Kidney (tissue), 22 donors: Measurements from ENCODE around the gene PTTG1. TPM values are rescaled to one million over a fixed set of nuclear protein-coding genes. Genes with fewer than 3 reads are reported as not detected.

Experiments
- DNase-seq, 5 donors: peaks; one replicate each; pipeline ENCODE4 v3.0.0-alpha.2; 2013 to 2020
- FAIRE-seq: peaks from 2 replicates; lab custom pipeline; 2012; peaks lifted over from hg19 to GRCh38; lab: Jason Lieb, UNC
- H3K27ac ChIP-seq, 2 donors: one replicate each; pipeline ENCODE4 v1.7.0; 2013; ENCODE audit warnings: low read depth in 2 of 2, low read length in 2 of 2, inconsistent platforms in 1 of 2
- H3K27me3 ChIP-seq: one replicate; pipeline ENCODE4 v1.7.1; 2013; ENCODE audit warnings: low read length, inconsistent platforms; ENCODE audit not compliant: control insufficient read depth, insufficient read depth
- H3K36me3 ChIP-seq, 3 donors: one replicate each; pipeline versions ENCODE4 v1.7.0 to v1.7.1; 2013; ENCODE audit warnings: low read length in 3 of 3, control low read depth in 1 of 3, inconsistent platforms in 1 of 3; ENCODE audit not compliant: insufficient read depth in 3 of 3, control insufficient read depth in 2 of 3
- H3K4me1 ChIP-seq, 3 donors: one replicate each; pipeline versions ENCODE4 v1.7.0 to v1.7.1; 2013; ENCODE audit warnings: low read length in 3 of 3, inconsistent platforms in 1 of 3, low read depth in 1 of 3; ENCODE audit not compliant: control insufficient read depth in 2 of 3, insufficient read depth in 2 of 3
- H3K4me3 ChIP-seq, 3 donors: one replicate each; pipeline versions ENCODE4 v1.7.0 to v1.8.1; 2013; ENCODE audit warnings: low read length in 3 of 3, control low read depth in 1 of 3, inconsistent platforms in 1 of 3
- H3K9ac ChIP-seq, 3 donors: one replicate each; pipeline versions ENCODE4 v1.7.0 to v1.7.1; 2013; ENCODE audit warnings: low read length in 3 of 3, control low read depth in 1 of 3, inconsistent platforms in 1 of 3
- H3K9me3 ChIP-seq, 3 donors: one replicate each; pipeline versions ENCODE4 v1.7.0 to v1.7.1; 2013; ENCODE audit warnings: low read length in 3 of 3, control low read depth in 1 of 3, inconsistent platforms in 1 of 3; ENCODE audit not compliant: control insufficient read depth in 2 of 3, insufficient read depth in 1 of 3
- CTCF ChIP-seq: IDR thresholded peaks from 3 replicates; pipeline ENCODE4 v1.5.1; 2012; ENCODE audit warnings: mild to moderate bottlenecking, moderate library complexity, borderline replicate concordance; ENCODE audit not compliant: insufficient read depth; ENCODE audit errors: extremely low read depth
- intact Hi-C: fragments of 100-400 bp; cut with DNase I; formaldehyde crosslinking; loops from one replicate; pipeline ENCODE4 v1.11.1; 2022
- long read RNA-seq, 10 donors: library from polyadenylated mRNA in 1 of 10; unstranded in 1 of 10; transcript quantifications; one replicate each; pipeline ENCODE4 v2.0.0 and lab custom pipeline, GENCODE V29; 2021 to 2026
- polyA plus RNA-seq: library from polyadenylated mRNA; stranded (reverse); fragments of 350-450 nt; fragmentation: Illumina TruSeq; extraction: RNeasy Lipid Tissue Mini Kit (QIAGEN cat#74804); gene quantifications from one replicate; pipeline ENCODE4 v1.2.3, GENCODE V29; 2014; ENCODE audit warnings: low read depth, low replicate concordance; ENCODE audit not compliant: insufficient read depth
- total RNA-seq: library from RNA; stranded (reverse); fragmentation: NEBNext Ultra II Directional; extraction: Animal tissue kit (Norgen Biotek cat#: 25700); gene quantifications from one replicate; pipeline ENCODE4 v1.2.1, GENCODE V29; 2021
- donor health status: control.
- donor health status: control.
- donor health status: control.
- donor health status: control.
- donor health status: control.
- donor health status: DM: yes; HTN: yes; CAD: no.
- donor health status: Normal renal cell carcinoma (clear cell type).

The PTTG1 gene
- total RNA-seq (2.5 TPM), polyA plus RNA-seq (4.4 TPM)
- long read RNA-seq, donor 1, transcript PTTG1-205 (6 exons, 895 nt): minor isoform, 8 of 86 reads
- long read RNA-seq, donor 1, transcript PTTG1-201 (6 exons, 753 nt): major isoform, 26 of 86 reads
- long read RNA-seq, donor 1, transcript PTTG1-202 (5 exons, 1,070 nt): minor isoform, 13 of 86 reads
- long read RNA-seq, donor 1, partial matches to known transcripts: 35 of 86 reads
- long read RNA-seq, donor 1, other reads (novel, unspliced or antisense): 0 of 86 reads
- long read RNA-seq, donor 2, transcript PTTG1-201 (6 exons, 753 nt): major isoform, 34 of 114 reads
- long read RNA-seq, donor 2, transcript PTTG1-202 (5 exons, 1,070 nt): minor isoform, 22 of 114 reads
- long read RNA-seq, donor 2, partial matches to known transcripts: 53 of 114 reads
- long read RNA-seq, donor 2, other reads (novel, unspliced or antisense): 0 of 114 reads
- long read RNA-seq, donor 3, transcript PTTG1-202 (5 exons, 1,070 nt): minor isoform, 8 of 83 reads
- long read RNA-seq, donor 3, transcript PTTG1-201 (6 exons, 753 nt): major isoform, 33 of 83 reads
- long read RNA-seq, donor 3, partial matches to known transcripts: 39 of 83 reads
- long read RNA-seq, donor 3, other reads (novel, unspliced or antisense): 0 of 83 reads
- long read RNA-seq, donor 4, transcript PTTG1-202 (5 exons, 1,070 nt): minor isoform, 11 of 92 reads
- long read RNA-seq, donor 4, transcript PTTG1-201 (6 exons, 753 nt): major isoform, 36 of 92 reads
- long read RNA-seq, donor 4, partial matches to known transcripts: 43 of 92 reads
- long read RNA-seq, donor 4, other reads (novel, unspliced or antisense): 0 of 92 reads
- long read RNA-seq, donor 5, transcript PTTG1-201 (6 exons, 753 nt): major isoform, 7 of 10 reads
- long read RNA-seq, donor 5, partial matches to known transcripts: 0 of 10 reads
- long read RNA-seq, donor 5, other reads (novel, unspliced or antisense): 0 of 10 reads
- long read RNA-seq, donor 6, transcript PTTG1-205 (6 exons, 895 nt): minor isoform, 5 of 313 reads
- long read RNA-seq, donor 6, transcript PTTG1-201 (6 exons, 753 nt): major isoform, 123 of 313 reads
- long read RNA-seq, donor 6, transcript PTTG1-202 (5 exons, 1,070 nt): minor isoform, 47 of 313 reads
- long read RNA-seq, donor 6, partial matches to known transcripts: 133 of 313 reads
- long read RNA-seq, donor 6, other reads (novel, unspliced or antisense): 0 of 313 reads
- long read RNA-seq, donor 7, partial matches to known transcripts: 0 of 1 reads
- long read RNA-seq, donor 7, other reads (novel, unspliced or antisense): 0 of 1 reads
- long read RNA-seq, donor 8, transcript PTTG1-201 (6 exons, 753 nt): major isoform, 48 of 131 reads
- long read RNA-seq, donor 8, transcript PTTG1-202 (5 exons, 1,070 nt): minor isoform, 25 of 131 reads
- long read RNA-seq, donor 8, partial matches to known transcripts: 48 of 131 reads
- long read RNA-seq, donor 8, other reads (novel, unspliced or antisense): 0 of 131 reads
- long read RNA-seq, donor 9, transcript PTTG1-201 (6 exons, 753 nt): major isoform, 29 of 59 reads
- long read RNA-seq, donor 9, transcript PTTG1-202 (5 exons, 1,070 nt): minor isoform, 6 of 59 reads
- long read RNA-seq, donor 9, partial matches to known transcripts: 24 of 59 reads
- long read RNA-seq, donor 9, other reads (novel, unspliced or antisense): 0 of 59 reads
- long read RNA-seq, donor 10, transcript PTTG1-202 (5 exons, 1,070 nt): minor isoform, 13 of 77 reads
- long read RNA-seq, donor 10, transcript PTTG1-201 (6 exons, 753 nt): major isoform, 27 of 77 reads
- long read RNA-seq, donor 10, partial matches to known transcripts: 33 of 77 reads
- long read RNA-seq, donor 10, other reads (novel, unspliced or antisense): 0 of 77 reads

DNA sequence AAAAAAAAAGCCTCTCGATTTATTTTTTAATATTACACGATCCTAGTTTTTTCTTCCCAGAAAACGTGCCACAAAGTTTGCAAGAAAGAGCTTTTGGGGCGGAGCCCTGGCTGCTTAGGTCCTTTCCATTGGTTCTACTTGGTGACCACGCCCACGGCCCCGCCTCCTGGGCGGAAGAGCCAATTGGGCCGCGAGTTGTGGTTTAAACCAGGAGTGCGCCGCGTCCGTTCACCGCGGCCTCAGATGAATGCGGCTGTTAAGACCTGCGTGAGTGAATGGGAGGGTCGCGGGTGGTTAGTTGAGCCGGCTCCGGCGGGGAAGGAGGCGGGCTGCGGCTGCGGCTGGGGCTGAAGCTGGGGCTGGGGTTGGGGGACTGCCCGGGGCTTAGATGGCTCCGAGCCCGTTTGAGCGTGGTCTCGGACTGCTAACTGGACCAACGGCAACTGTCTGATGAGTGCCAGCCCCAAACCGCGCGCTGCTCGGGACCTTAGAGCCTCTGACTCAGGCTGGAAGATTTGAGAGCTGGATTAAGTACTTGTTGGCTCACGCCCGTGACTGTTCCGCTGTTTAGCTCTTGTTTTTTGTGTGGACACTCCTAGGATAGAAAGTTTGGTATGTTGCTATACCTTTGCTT lies at the start of gene PTTG1:
PTTG1 (plus strand) TSS at position 231 of the 634 bp plus-strand sequence. CDS start 458 bp downstream, outside the sequence.
- Histone ChIP-seq H3K36me3 (no peaks in the 10 kb centered on the region), H3K27me3 (no peaks in the 10 kb centered on the region), H3K9me3 (no peaks in the 10 kb centered on the region), H3K27ac (no peak within 1 kb of the TSS), H3K9ac (peak within 1 kb of the TSS in 1 of 3 donors; percentile 82), H3K4me1 (peaks cover 0 to 11% (median 9%) of the 10 kb centered on the region in 3 donors), H3K4me3 (peak within 1 kb of the TSS; percentile 52 to 86 (median 61))
- FAIRE-seq (peak; percentile 98), DNase-seq (peak; percentile 97 to 99 (median 98))
- intact Hi-C loops: no loop called here
- TF ChIP-seq CTCF: no peak

DNA sequence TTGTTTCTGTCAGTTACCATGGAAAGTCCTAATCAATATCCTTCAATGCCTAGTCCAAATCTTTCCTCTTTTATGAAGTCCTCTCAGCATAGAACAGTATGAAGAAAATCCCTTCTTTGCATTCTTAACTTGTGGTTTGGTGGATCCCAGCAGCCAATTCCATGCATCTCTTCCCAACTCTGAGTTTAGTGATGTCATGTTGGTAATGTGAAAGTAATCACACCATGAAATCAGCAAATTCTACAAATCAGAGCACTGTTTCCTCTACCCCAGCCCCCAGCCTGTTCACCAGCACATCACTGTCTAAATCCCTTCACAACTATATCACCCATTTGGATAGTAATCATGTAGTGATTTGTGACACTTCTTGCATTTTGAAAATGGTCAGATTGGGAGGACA lies 46.5 kb upstream of the PTTG1 start:
- Histone ChIP-seq H3K36me3 (no peaks in the 10 kb centered on the region), H3K27ac (no peak overlapping the region), H3K27me3 (no peaks in the 10 kb centered on the region), H3K9ac (no peak overlapping the region), H3K4me3 (no peak overlapping the region), H3K4me1 (no peaks in the 10 kb centered on the region), H3K9me3 (no peaks in the 10 kb centered on the region)
- intact Hi-C loops: no loop called here
- no peak for DNase-seq
- FAIRE-seq: no peak
- TF ChIP-seq CTCF: no peak
